ENCODE measurements around the gene RIOX2. TPM values are rescaled to one million over a fixed set of nuclear protein-coding genes. Genes with fewer than 3 reads are reported as not detected.

Gene RIOX2
- total and polyA plus RNA-seq, 2 of the 8 experiments (the other 6 are each of a cell fraction or from before 2014, with no cell fraction given), result 3.8 to 16.4 TPM

GRCh38 chr3:97968376-97968775, 3.9 kb downstream of the RIOX2 start:
- Histone ChIP-seq H2BK12ac (ENCODE audit: low read depth, low read length) (no peak overlapping the region), H3K4me3 (ENCODE audit: extremely low read depth in 1 of 4, insufficient read depth in 2 of 4, low read depth in 3 of 4, low read length in 4 of 4) (no peak overlapping the region), H2AFZ (ENCODE audit: low read length) (no peak overlapping the region), H3K27me3 (replicated peaks in 1 of 4; ENCODE audit: control insufficient read depth in 3 of 4, extremely low read depth in 1 of 4, insufficient read depth in 3 of 4, low read length in 3 of 4) (no peaks in the 10 kb centered on the region), H3K23me2 (ENCODE audit: low read depth, low read length) (peaks cover 4% of the 10 kb centered on the region; the same call in 1 of the 2 replicates), H3K14ac (ENCODE audit: insufficient read length) (no peak overlapping the region), H2AK5ac (ENCODE audit: low read depth, low read length) (no peak overlapping the region), H3K9ac (replicated peaks in 1 of 4; ENCODE audit: extremely low read depth in 1 of 4, low read depth in 3 of 4, low read length in 3 of 4) (no peak overlapping the region), H3K23ac (ENCODE audit: insufficient read length) (no peak overlapping the region), H3K27ac (ENCODE audit: low read depth, low read length) (no peak overlapping the region), H2BK20ac (ENCODE audit: low read length) (no peak overlapping the region), H3K36me3 (ENCODE audit: control insufficient read depth in 2 of 4, insufficient read depth in 4 of 4, low read length in 3 of 4) (no peaks in the 10 kb centered on the region; a peak in 1 of 8 replicates), H3K56ac (replicated peaks; ENCODE audit: insufficient read length, low read depth, low read length) (no peak overlapping the region), H2BK5ac (ENCODE audit: low read depth, low read length) (no peak overlapping the region), H4K91ac (replicated peaks; ENCODE audit: insufficient read length, low read length) (no peak overlapping the region), H2BK120ac (replicated peaks; ENCODE audit: low read depth, low read length) (no peak overlapping the region), H3K4ac (replicated peaks; ENCODE audit: insufficient read length, low read depth, low read length) (no peak overlapping the region), H4K8ac (ENCODE audit: extremely low read depth, insufficient read depth, low read length) (no peak overlapping the region), H3K18ac (ENCODE audit: extremely low read depth, low read length) (no peak overlapping the region), H3K79me1 (ENCODE audit: low read depth, low read length) (peaks cover 2% of the 10 kb centered on the region; the same call in 1 of the 2 replicates), H4K20me1 (replicated peaks in 1 of 2; ENCODE audit: control insufficient read depth in 1 of 2, insufficient read depth in 2 of 2, low read length in 2 of 2) (no peaks in the 10 kb centered on the region), H3K9me3 (ENCODE audit: insufficient read depth in 2 of 2, low read depth in 1 of 2, low read length in 1 of 2) (no peaks in the 10 kb centered on the region), H3K4me2 (ENCODE audit: insufficient read depth in 1 of 2, low read depth in 2 of 2, low read length in 2 of 2) (no peak overlapping the region), H4K5ac (ENCODE audit: insufficient read length, low read depth, low read length) (no peak overlapping the region), H3K4me1 (replicated peaks in 1 of 4; ENCODE audit: control insufficient read depth in 3 of 4, insufficient read depth in 4 of 4, low read length in 3 of 4) (no peaks in the 10 kb centered on the region), H2BK15ac (ENCODE audit: low read length) (no peak overlapping the region), H3K79me2 (ENCODE audit: control insufficient read depth in 1 of 2, insufficient read depth in 2 of 2, low read length in 2 of 2) (no peaks in the 10 kb centered on the region)
- CTCF ChIA-PET (ENCODE audit: partially characterized antibody), result interaction anchor here (0.6 to 3.1 kb wide), 22 partner anchors 9 to 375 kb away, joined by 3 to 23 read pairs (median 3); partner anchors contain the start of genes ARL6 and CRYBG3
- no peak for FAIRE-seq
- DNase-seq (ENCODE audit: low read depth in 1 of 2, low spot score in 2 of 2), result no peak
- WGBS, 2 experiments (ENCODE audit: extremely low coverage in 1 of 2, insufficient coverage in 1 of 2, insufficient read length in 1 of 2, insufficient replicate concordance in 2 of 2, low coverage in 1 of 2, low lambda C conversion rate in 2 of 2, missing lambda C conversion rate in 1 of 2), result 100% methylated on average over 1 of the region's 1 CpG; no CpG with 5 or more reads in 1 of the 2 experiments
- TF ChIP-seq TAF7 (optimal IDR thresholded peaks at IDR 0.05; ENCODE audit: borderline replicate concordance, low read depth, low read length) (no peak), CREB1 (IDR thresholded peaks at IDR 0.05) (no peak), SIX5 (IDR thresholded peaks at IDR 0.05; ENCODE audit: low read depth, low read length) (no peak), SAP30 (IDR thresholded peaks at IDR 0.05; ENCODE audit: insufficient read depth, insufficient replicate concordance, low read length) (no peak), CEBPB (IDR thresholded peaks at IDR 0.05; ENCODE audit: low read depth, low read length) (no peak), KDM4A (IDR thresholded peaks at IDR 0.05; ENCODE audit: low read depth, low read length, severe bottlenecking) (no peak), HDAC2 (IDR thresholded peaks at IDR 0.05; ENCODE audit: borderline replicate concordance in 1 of 2, low read depth in 2 of 2, low read length in 2 of 2) (no peak), TBP (IDR thresholded peaks at IDR 0.05; ENCODE audit: low read depth, low read length) (no peak), CHD1 (IDR thresholded peaks at IDR 0.05; ENCODE audit: low read depth, low read length) (no peak)
- TF ChIP-seq, protein P1, sequence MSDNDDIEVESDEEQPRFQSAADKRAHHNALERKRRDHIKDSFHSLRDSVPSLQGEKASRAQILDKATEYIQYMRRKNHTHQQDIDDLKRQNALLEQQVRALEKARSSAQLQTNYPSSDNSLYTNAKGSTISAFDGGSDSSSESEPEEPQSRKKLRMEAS (IDR thresholded peaks at IDR 0.05), result no peak
- POLR2A ChIA-PET (ENCODE audit: partially characterized antibody), result interaction anchor here (1.1 to 1.6 kb wide), 2 partner anchors 14 to 22 kb away, joined by 3 to 4 read pairs; no protein-coding TSS in a partner anchor
